SHP77 (cell line): ENCODE data around the gene CLCN1.

ENCODE experiments used
- DNase-seq, 2 experiments: peaks; one replicate each; lab custom pipeline; 2025; lab: John Stamatoyannopoulos, UW

The CLCN1 gene

DNA sequence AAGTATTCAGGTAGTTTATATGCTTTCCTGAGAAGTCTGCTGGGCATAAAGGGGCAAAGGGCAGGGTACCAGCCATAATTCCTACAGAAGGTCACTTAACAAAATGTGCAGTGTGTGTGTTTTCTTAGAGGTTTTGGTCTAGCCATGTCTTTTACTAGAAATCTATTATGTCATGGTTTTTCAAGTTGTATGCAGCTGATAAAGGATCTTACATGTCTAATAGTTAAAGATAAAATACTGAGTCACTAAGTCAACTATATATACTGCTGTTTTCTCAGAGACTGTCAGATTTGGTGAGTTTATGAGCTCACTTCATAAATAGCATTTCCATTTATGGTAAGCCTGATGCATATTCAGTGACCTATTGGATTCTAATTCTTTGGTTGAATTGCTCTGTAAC lies 20.0 kb upstream of the CLCN1 start:
- DNase-seq = no peak

DNA sequence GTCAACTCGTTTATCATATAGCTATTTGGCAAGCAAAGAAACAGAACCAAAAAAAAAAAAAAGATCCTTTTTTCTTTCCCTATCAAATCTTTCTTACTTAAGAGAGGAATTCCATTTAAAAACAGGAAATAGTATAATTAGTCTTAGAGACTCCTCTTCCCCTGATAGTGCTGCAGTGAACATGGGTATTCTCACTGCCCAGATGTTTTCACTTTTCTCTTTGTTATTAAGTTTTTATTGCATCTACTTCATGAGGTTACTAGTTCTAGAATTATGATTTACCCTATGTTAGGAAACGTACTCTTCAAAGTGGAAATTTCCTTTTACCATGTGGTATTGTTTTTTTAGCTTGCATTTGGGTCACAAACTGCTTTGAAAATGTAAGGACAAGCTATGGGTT lies 19.2 kb upstream of the CLCN1 start:
- DNase-seq = no peak

GRCh38 chr7:143299346-143299745 lies 16.6 kb upstream of the CLCN1 start:
- DNase-seq = no peak

GRCh38 chr7:143299840-143300239 lies 16.1 kb upstream of the CLCN1 start:
- peak; percentile 34 to 40 for DNase-seq

DNA sequence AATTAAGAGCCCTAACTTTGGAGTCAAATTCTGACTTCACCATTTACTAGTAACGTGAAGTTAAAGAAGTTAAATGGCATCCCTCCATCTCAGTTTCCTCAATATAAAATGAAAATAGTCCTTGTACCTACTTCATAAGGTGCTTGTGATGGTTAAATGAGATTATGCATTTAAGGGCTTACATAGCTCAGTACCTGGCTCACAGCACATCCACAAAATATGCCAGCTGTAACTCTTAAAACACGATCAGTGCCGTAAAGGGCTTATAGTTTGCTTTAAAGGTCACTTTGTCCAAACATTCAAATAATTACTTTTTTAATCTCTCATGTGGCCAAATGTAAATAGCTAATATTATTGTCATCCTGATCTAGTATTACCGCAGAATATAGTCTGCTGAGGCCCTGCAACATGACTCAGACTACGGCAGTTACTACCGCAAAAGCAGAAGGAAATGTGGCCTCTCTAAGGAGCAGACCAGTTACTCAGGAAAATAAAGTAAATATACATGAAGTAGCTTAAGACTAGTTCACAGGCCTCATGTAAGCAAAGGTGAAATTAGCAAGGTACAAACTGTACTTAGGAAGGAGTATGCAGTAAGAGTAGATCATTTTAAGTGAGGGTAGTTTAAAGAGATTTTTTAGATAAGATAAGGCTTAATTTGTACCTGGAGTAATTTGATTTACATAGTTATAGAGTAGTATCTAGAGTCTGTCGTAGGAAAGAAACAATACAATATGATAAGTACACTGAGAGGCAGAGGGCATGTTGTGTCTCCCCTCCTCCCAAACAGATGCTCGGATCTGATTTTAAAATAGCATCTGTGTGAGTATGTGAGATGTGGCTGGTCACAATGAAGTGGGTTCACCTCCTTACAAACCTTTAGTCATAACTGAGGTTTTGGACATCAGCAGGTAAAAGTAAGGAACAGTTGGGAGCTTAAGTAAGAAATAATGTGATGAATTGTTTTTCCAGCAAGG lies 14.7 kb upstream of the CLCN1 start:
- DNase-seq = no peak

- no peak for DNase-seq
These were observed 12.2 kb upstream of the CLCN1 start for GRCh38 chr7:143303733-143304132.

DNA sequence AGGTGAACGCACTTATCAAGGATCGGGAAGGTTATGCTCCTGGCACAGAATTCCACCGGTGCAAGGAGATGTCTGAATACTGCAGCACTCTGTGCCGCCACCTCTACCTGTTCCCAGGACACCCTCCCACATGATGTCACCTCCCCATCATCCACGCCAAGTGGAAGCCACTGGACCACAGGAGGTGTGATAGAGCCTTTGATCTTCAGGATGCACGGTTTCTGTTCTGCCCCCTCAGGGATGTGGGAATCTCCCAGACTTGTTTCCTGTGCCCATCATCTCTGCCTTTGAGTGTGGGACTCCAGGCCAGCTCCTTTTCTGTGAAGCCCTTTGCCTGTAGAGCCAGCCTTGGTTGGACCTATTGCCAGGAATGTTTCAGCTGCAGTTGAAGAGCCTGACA lies 11.0 kb upstream of the CLCN1 start:
- no peak for DNase-seq

DNA sequence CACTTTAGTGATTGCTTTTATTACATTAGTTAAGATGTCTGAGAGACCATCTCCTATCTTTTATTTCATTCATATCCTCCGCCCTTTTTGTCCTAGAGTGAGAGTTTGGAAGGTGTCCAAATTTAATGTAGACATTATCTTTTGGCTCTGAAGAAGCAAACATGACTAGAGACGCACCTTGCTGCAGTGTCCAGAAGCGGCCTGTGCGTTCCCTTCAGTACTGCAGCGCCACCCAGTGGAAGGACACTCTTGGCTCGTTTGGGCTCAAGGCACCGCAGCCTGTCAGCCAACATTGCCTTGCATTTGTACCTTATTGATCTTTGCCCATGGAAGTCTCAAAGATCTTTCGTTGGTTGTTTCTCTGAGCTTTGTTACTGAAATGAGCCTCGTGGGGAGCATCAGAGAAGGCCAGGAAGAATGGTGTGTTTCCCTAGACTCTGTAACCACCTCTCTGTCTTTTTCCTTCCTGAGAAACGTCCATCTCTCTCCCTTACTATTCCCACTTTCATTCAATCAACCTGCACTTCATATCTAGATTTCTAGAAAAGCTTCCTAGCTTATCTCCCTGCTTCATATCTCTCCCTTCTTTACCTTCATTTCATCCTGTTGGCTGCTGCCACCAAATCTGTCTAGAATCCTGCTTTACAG lies 10.4 kb upstream of the CLCN1 start:
- DNase-seq = peak; percentile 10 to 44

DNA sequence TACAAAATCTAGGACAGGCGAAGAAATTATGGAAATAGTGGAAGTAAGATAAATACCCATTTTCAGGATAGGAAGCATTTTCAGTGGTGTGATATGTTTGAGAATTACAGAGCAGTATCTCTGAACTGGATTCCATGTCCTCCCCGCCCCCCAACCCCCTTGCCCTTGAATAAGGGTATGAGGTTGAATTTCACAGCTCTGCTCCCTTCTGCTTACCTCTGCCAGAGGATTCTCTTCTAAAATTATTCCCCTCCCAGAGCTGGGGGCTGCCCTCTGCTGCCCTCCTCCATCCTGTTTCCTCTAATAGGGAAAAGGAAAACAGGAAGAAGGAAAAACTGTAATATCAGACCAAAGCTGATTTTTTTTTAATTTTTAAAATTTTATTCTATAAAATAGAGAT lies 7.3 kb upstream of the CLCN1 start:
- DNase-seq = no peak

- DNase-seq = no peak
These were observed 1.8 kb upstream of the CLCN1 start for GRCh38 chr7:143314127-143314526.

DNA sequence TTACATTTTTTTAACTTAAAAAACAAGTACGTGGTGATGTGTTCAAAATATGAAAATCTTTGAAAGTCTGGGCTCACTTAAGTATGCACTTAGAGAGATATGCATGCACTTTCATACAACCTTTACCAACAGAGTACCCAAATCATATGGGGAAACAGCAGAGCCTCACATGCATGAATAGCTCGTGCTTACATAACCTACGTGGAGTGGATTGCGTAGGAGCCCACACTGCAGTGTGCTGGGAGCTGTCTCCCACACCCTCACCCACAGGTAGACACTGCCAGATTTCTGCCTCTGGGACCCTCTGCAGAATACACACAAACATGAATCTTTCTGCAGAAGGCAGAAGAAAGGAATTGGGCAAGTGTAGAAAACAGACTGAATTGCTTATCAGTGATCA lies 581 bp downstream of the CLCN1 start:
- no peak for DNase-seq

- DNase-seq = no peak
These were observed 2.8 kb downstream of the CLCN1 start for GRCh38 chr7:143318661-143319060.

DNA sequence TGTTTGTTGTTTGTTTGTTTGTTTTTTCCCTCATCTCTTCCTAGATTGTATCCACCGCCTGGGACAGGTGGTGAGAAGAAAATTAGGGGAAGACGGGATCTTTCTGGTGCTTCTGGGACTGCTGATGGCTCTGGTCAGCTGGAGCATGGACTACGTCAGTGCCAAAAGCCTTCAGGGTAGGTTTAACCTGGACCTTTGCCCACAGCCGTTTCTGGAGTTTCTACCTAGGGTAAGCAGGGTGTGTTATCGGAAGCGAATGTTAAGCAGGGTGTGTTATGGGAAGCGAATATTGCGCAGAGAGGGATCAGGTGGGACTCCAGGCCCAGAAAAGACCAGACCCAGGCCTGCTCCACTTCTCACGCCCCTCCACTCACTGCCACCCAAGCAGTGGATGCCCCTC lies 4.7 kb downstream of the CLCN1 start:
- DNase-seq = no peak

- no peak for DNase-seq
These were observed 5.3 kb downstream of the CLCN1 start for GRCh38 chr7:143321242-143321641.

DNA sequence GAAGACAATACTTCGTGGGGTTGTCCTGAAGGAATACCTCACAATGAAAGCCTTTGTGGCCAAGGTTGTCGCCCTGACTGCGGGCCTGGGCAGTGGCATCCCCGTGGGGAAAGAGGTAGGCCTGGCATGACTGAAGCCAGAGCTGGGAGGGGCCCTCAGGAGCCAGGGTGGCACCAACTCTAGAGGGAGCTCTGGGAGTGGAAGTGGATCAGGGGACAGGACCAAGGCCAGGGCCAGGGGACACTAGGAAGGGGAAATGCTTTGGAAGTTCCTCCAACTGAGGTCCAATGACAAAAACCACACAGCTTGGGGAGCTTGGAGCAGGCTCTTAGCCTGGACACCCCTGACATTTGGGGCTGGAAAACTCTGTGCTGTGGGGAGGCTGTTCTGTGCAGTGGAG lies 5.8 kb downstream of the CLCN1 start:
- DNase-seq = no peak

DNA sequence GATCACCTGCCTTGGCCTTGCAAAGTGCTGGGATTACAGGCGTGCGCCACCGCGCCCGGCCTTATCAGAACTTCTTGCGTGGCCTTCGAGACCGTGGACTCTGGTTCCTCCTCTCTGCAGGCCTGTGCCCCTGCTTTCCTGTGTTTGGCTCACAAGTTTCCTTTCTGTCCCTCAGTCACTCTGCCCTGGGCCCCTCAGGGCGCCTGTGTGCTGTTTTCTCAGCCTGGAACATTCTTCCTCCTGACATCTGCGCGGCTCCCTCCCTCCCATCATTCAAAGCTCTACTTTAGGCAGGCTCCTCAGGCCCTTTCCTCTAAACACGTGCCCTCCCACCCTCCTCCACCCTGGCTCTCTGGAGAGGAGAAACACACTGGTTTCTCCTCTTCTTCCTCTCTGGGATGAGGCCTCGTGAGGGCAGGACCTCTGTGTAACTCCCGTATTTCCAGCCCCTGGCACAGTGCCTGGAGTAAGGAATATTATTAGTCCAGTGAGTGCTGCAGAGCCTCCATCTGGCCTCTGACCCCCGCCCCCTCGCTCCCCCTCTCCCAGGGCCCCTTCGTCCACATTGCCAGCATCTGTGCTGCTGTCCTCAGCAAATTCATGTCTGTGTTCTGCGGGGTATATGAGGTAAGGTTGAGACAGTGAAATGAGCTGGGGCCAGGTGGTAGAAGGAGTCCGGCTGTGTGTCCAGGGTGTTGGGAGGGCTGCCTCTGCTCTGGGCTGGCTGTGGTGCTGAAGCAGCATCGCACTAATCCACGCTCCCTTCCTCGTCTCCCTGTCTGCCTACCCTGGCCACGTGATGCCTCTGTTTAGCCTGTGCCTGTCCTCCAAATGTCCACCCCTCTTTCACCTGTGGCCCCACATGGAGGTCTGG lies 7.1 kb downstream of the CLCN1 start:
- no peak for DNase-seq

- no peak for DNase-seq
These were observed 7.7 kb downstream of the CLCN1 start for GRCh38 chr7:143323653-143324052.

GRCh38 chr7:143325240-143325639 lies 9.3 kb downstream of the CLCN1 start:
- no peak for DNase-seq

DNA sequence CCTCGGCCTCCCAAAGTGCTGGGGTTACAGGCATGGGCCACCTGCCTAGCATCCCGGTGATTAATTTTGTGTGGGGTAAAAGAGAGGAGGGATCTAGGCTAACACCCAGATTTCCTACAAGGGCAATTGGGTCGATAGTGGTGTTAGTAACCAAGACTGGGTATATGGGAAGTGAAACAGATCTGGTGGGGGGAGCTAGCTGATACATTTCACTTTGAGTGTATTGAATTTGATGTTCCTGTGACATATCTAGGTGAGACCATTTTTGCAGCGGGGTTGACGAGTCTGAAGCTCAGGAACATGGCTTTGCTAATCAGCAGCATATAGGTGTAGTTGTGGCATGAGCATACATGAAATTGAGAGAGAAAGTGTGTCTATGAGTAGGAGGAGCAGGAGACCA lies 12.0 kb downstream of the CLCN1 start:
- no peak for DNase-seq

DNA sequence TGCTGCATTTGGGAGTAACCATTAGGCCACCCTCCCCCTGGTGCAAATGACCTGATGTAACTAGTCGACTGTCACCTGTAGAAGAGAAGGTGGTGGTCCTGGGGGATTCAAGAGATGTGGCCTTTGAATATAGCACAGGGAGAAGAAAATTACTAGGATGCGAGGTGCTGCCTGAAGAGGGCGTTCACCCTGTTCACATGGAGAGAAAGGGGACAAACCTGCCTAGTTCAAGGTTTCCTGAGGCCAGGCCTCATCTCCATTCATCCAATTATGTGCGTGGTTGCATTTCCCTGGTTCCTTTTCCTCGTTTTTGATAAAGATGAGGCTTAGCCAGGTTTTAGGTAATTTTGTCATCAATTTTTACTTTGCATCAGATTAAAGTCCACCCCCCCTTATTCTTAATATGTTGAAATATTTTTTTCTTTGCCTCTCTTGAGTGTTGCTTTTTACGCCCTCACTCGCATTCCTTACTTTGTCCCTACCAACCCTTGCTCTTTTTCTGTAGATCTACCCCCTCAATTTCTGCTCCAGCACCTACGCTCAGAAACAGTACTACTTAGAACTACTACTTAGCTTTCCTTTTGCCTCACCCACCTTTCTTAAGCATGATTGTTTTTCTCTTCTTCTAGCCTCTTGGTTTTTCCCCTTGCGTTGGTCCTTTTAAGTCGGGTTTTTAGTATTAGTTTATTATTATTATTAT lies 13.7 kb downstream of the CLCN1 start:
- DNase-seq = peak in 1 of 2 experiments; percentile 12

GRCh38 chr7:143331179-143331801 lies 15.4 kb downstream of the CLCN1 start:
- DNase-seq = no peak
